Naive thymus-derived CD4-positive, alpha-beta T cell (primary cell): ENCODE measurements around the gene SRGAP2C. TPM values are rescaled to one million over a fixed set of nuclear protein-coding genes. Genes with fewer than 3 reads are reported as not detected.
A peak's percentile ranks its signal among the peaks of the same experiment; 100 is the strongest.
"Not testable (repeated sequence)": the region's sequence is repeated elsewhere in the genome, so short reads cannot be mapped to it uniquely, and the experiment has no call there.

Experiments used
- ATAC-seq: fragments of 150-1000 bp; cut with Tn5 transposase; 2 replicates; pipeline ENCODE4 v1.10.0; 2021; ENCODE audit warnings: mild to moderate bottlenecking, moderate library complexity
- CTCF ChIA-PET: fragments of 350-600 bp; sonication (Branson Sonifier 250); formaldehyde crosslinking; loops from one replicate; lab custom pipeline; 2021; ENCODE audit warnings: antibody characterized with exemption; lab: Charles Lee
- POLR2A ChIA-PET: fragments of 350-600 bp; sonication (Branson Sonifier 250); formaldehyde crosslinking; loops from one replicate; lab custom pipeline; 2021; ENCODE audit warnings: antibody characterized with exemption, inconsistent platforms; lab: Charles Lee
- DNase-seq, 9 donors: peaks; one replicate each; pipeline versions ENCODE4 v3.0.0 to v3.0.0-alpha.2; 2020 to 2022; ENCODE audit warnings: mixed read lengths in 1 of 9
- H3K27ac ChIP-seq: one replicate; pipeline ENCODE4 v1.7.0; 2013; ENCODE audit warnings: mild to moderate bottlenecking, low read depth, low read length, moderate library complexity
- H3K27me3 ChIP-seq, 2 donors: one replicate each; pipeline ENCODE4 v1.7.0; 2013; ENCODE audit warnings: low read length in 2 of 2, mild to moderate bottlenecking in 2 of 2, moderate library complexity in 2 of 2; ENCODE audit not compliant: control insufficient read depth in 2 of 2, insufficient read depth in 2 of 2
- H3K36me3 ChIP-seq, 3 experiments: 1 replicate in 2 of 3; 2 replicates in 1 of 3; pipeline ENCODE4 v1.7.0; 2013; ENCODE audit warnings: low read length in 3 of 3, mild to moderate bottlenecking in 3 of 3, moderate library complexity in 1 of 3; ENCODE audit not compliant: insufficient read depth in 3 of 3, control insufficient read depth in 2 of 3
- H3K4me1 ChIP-seq, 2 donors: one replicate each; pipeline ENCODE4 v1.7.0; 2013; ENCODE audit warnings: low read length in 2 of 2, mild to moderate bottlenecking in 2 of 2, moderate library complexity in 1 of 2; ENCODE audit not compliant: control insufficient read depth in 2 of 2, insufficient read depth in 2 of 2
- H3K4me3 ChIP-seq: 2 replicates; pipeline ENCODE4 v1.7.0; 2013; ENCODE audit warnings: mild to moderate bottlenecking, low read length
- H3K9me3 ChIP-seq, 3 experiments: 1 replicate in 2 of 3; 2 replicates in 1 of 3; pipeline ENCODE4 v1.7.0; 2013; ENCODE audit warnings: low read length in 3 of 3; ENCODE audit not compliant: control insufficient read depth in 2 of 3
- H3K27ac Mint-ChIP-seq, 9 donors: one replicate each; pipeline ENCODE4 v1.8.0; 2020 to 2022; ENCODE audit warnings: mixed read lengths in 9 of 9, mild to moderate bottlenecking in 8 of 9, moderate library complexity in 5 of 9, inconsistent platforms in 2 of 9
- H3K27me3 Mint-ChIP-seq, 5 donors: one replicate each; pipeline ENCODE4 v1.8.0; 2021 to 2022; ENCODE audit warnings: mixed read lengths in 5 of 5, mild to moderate bottlenecking in 1 of 5
- H3K36me3 Mint-ChIP-seq, 5 donors: one replicate each; pipeline ENCODE4 v1.8.0; 2020 to 2022; ENCODE audit warnings: mixed read lengths in 5 of 5, mild to moderate bottlenecking in 3 of 5, inconsistent platforms in 1 of 5
- H3K4me1 Mint-ChIP-seq, 7 donors: one replicate each; pipeline ENCODE4 v1.8.0; 2020 to 2022; ENCODE audit warnings: mixed read lengths in 7 of 7, mild to moderate bottlenecking in 3 of 7, inconsistent platforms in 1 of 7
- H3K4me3 Mint-ChIP-seq, 10 donors: one replicate each; pipeline ENCODE4 v1.8.0; 2020 to 2022; ENCODE audit warnings: mild to moderate bottlenecking in 10 of 10, mixed read lengths in 10 of 10, moderate library complexity in 6 of 10, inconsistent platforms in 2 of 10
- H3K9me3 Mint-ChIP-seq, 11 donors: one replicate each; pipeline ENCODE4 v1.8.0; 2020 to 2022; ENCODE audit warnings: mixed read lengths in 11 of 11, mild to moderate bottlenecking in 4 of 11, inconsistent platforms in 1 of 11, moderate library complexity in 1 of 11
- intact Hi-C, 2 donors: fragments of 100-400 bp; cut with micrococcal nuclease; formaldehyde crosslinking; loops; one replicate each; pipeline ENCODE4 v1.15.1; 2023
- polyA plus RNA-seq, 2 donors: library from polyadenylated mRNA; unstranded; fragments of 300-500 nt; fragmentation: Illumina TruSeq; gene quantifications; one replicate each; pipeline ENCODE4 v1.2.3, GENCODE V29; 2021
- total RNA-seq, 6 experiments: library from RNA in 5 of 6; stranded (reverse) in 5 of 6; gene quantifications; 1 replicate in 5 of 6; 2 replicates in 1 of 6; pipeline ENCODE4 v1.2.3 and lab custom pipeline; 2021 to 2026

Gene SRGAP2C
- total and polyA plus RNA-seq, 7 experiments from 2014 or later, result 1.2 to 43.4 (median 20.2) TPM

GRCh38 chr1:121348115-121348514 lies 163.3 kb downstream of the SRGAP2C start:
- CTCF ChIA-PET, H3K4me1 ChIP-seq, H3K9me3 Mint-ChIP-seq, H3K4me3 ChIP-seq, H3K27ac ChIP-seq, H3K4me1 Mint-ChIP-seq, H3K9me3 ChIP-seq, H3K36me3 ChIP-seq, DNase-seq, intact Hi-C loops, H3K4me3 Mint-ChIP-seq, H3K36me3 Mint-ChIP-seq, H3K27me3 Mint-ChIP-seq, POLR2A ChIA-PET, H3K27ac Mint-ChIP-seq, ATAC-seq, H3K27me3 ChIP-seq: not testable (repeated sequence)

GRCh38 chr1:121349332-121349967 lies 164.7 kb downstream of the SRGAP2C start:
- H3K36me3 ChIP-seq, H3K27ac ChIP-seq, CTCF ChIA-PET, H3K4me3 Mint-ChIP-seq, intact Hi-C loops, ATAC-seq, H3K9me3 ChIP-seq, H3K4me1 ChIP-seq, POLR2A ChIA-PET, DNase-seq, H3K4me3 ChIP-seq, H3K27me3 Mint-ChIP-seq, H3K27ac Mint-ChIP-seq, H3K27me3 ChIP-seq, H3K36me3 Mint-ChIP-seq, H3K9me3 Mint-ChIP-seq, H3K4me1 Mint-ChIP-seq: not testable (repeated sequence)

- CTCF ChIA-PET, H3K27me3 ChIP-seq, H3K9me3 Mint-ChIP-seq, H3K36me3 ChIP-seq, H3K27ac Mint-ChIP-seq, H3K27me3 Mint-ChIP-seq, H3K27ac ChIP-seq, intact Hi-C loops, H3K9me3 ChIP-seq, H3K4me1 Mint-ChIP-seq, H3K4me3 ChIP-seq, H3K4me3 Mint-ChIP-seq, H3K4me1 ChIP-seq, DNase-seq, POLR2A ChIA-PET, H3K36me3 Mint-ChIP-seq: not testable (repeated sequence)
- ATAC-seq, result peak; percentile 68
These were observed 171.1 kb downstream of the SRGAP2C start for GRCh38 chr1:121355711-121356420.

DNA sequence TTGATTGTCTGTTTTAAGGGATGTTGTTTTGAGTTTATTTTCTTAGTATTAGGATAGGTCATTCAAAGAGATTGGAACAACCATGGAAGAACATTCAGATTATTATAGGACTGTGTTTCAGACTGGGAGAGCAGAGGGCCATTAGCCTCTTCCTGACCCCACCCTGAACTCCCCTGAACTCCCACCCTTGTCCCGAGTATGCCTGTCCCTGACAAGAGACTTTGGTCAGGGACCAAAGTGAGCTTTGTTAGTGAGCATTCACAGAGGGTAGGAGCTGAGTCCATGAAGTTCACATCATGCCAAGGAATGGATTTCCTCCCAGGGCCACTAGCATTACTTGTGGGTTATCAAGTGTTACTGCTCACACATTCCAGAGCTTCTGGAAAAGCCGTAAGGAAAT lies 172.0 kb downstream of the SRGAP2C start:
- H3K9me3 Mint-ChIP-seq, H3K4me1 ChIP-seq, H3K27me3 Mint-ChIP-seq, H3K27ac Mint-ChIP-seq, H3K9me3 ChIP-seq, H3K4me1 Mint-ChIP-seq, H3K4me3 Mint-ChIP-seq, H3K27ac ChIP-seq, H3K36me3 Mint-ChIP-seq, ATAC-seq, POLR2A ChIA-PET, H3K4me3 ChIP-seq, CTCF ChIA-PET, H3K27me3 ChIP-seq, intact Hi-C loops, DNase-seq, H3K36me3 ChIP-seq: not testable (repeated sequence)

GRCh38 chr1:121360531-121360930 lies 175.8 kb downstream of the SRGAP2C start:
- H3K9me3 Mint-ChIP-seq, H3K4me3 ChIP-seq, intact Hi-C loops, DNase-seq, H3K9me3 ChIP-seq, CTCF ChIA-PET, POLR2A ChIA-PET, H3K27ac ChIP-seq, ATAC-seq, H3K36me3 ChIP-seq, H3K27me3 Mint-ChIP-seq, H3K27me3 ChIP-seq, H3K36me3 Mint-ChIP-seq, H3K4me3 Mint-ChIP-seq, H3K4me1 Mint-ChIP-seq, H3K4me1 ChIP-seq: not testable (repeated sequence)
- peak overlapping the region in 1 of 9 donors; percentile 29 for H3K27ac Mint-ChIP-seq

DNA sequence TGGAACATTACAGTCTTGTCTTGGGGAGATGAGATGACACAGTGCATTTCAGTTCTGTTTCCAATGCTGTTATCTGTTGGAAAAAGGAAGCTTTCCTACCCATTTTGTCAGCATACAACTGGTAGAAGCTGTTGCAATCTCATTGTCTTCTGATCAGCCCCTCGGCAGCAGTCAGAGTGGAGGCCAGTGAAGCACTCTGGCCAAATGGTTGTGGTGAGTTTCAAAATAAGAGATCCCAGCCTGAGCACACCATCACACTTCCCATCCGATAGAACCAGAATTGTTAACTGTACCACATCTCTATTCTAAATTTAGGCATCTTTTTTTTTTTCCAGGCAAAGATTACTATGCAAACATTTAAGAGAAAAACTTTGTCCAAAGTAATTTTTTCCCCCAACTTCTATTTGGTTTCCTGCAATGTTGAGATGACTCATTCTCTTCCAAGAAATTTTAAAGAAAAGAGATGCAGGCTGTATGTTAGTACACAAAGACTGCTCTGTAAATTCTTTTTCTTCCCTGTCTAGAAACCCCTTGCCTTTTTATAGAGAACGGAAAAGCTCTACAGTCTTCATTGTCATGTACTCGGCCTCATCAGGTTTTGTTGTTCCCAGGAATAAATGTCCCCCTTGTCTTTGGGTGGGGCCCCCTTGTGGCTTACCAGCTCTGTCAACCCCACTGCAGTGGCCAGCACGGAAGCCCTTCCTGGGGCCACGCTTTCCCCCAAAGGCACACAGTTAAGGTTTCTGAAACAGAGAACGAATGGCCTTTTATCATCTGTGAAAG lies 176.9 kb downstream of the SRGAP2C start:
- H3K4me3 ChIP-seq, H3K36me3 ChIP-seq, H3K36me3 Mint-ChIP-seq, H3K9me3 ChIP-seq, intact Hi-C loops, CTCF ChIA-PET, H3K27ac ChIP-seq, H3K4me1 Mint-ChIP-seq, DNase-seq, H3K4me1 ChIP-seq, H3K9me3 Mint-ChIP-seq, H3K27me3 Mint-ChIP-seq, H3K27me3 ChIP-seq, POLR2A ChIA-PET: not testable (repeated sequence)
- peak; percentile 44 for ATAC-seq
- Mint-ChIP-seq H3K4me3 (peak overlapping the region in 1 of 10 donors; percentile 25), H3K27ac (peak overlapping the region in 1 of 9 donors; percentile 71)
